ENCODE data around the gene HEATR3.

Gene HEATR3

GRCh38 chr16:50155925-50156324, 90.2 kb downstream of the HEATR3 start:
- peak overlapping the region; percentile 85 for H3K4me3 ChIP-seq (ENCODE audit: low read depth, low read length)
- no peak for DNase-seq (ENCODE audit: low read depth)
- TF ChIP-seq, protein P1, sequence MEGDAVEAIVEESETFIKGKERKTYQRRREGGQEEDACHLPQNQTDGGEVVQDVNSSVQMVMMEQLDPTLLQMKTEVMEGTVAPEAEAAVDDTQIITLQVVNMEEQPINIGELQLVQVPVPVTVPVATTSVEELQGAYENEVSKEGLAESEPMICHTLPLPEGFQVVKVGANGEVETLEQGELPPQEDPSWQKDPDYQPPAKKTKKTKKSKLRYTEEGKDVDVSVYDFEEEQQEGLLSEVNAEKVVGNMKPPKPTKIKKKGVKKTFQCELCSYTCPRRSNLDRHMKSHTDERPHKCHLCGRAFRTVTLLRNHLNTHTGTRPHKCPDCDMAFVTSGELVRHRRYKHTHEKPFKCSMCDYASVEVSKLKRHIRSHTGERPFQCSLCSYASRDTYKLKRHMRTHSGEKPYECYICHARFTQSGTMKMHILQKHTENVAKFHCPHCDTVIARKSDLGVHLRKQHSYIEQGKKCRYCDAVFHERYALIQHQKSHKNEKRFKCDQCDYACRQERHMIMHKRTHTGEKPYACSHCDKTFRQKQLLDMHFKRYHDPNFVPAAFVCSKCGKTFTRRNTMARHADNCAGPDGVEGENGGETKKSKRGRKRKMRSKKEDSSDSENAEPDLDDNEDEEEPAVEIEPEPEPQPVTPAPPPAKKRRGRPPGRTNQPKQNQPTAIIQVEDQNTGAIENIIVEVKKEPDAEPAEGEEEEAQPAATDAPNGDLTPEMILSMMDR (IDR thresholded peaks at IDR 0.05; ENCODE audit: insufficient read depth, low read depth, low read length, missing control alignments): no peak
